WERI-Rb-1 (cell line): ENCODE results near the gene PMF1.

ENCODE experiments used
- DNase-seq: peaks from one replicate; pipeline ENCODE4 v3.0.0-alpha.2; 2020
- H3K27ac ChIP-seq: fragments of 250-450 bp; sonication (Bioruptor Pico); 2 replicates; pipeline ENCODE4 v1.5.1; 2020; ENCODE audit warnings: mild to moderate bottlenecking, moderate library complexity
- H3K27me3 ChIP-seq: fragments of 250-450 bp; sonication (Bioruptor Pico); 2 replicates; pipeline ENCODE4 v1.5.1; 2021; ENCODE audit warnings: mild to moderate bottlenecking, low read depth, moderate library complexity; ENCODE audit not compliant: insufficient read depth, severe bottlenecking
- H3K36me3 ChIP-seq: fragments of 250-450 bp; sonication (Bioruptor Pico); 2 replicates; pipeline ENCODE4 v1.5.1; 2020; ENCODE audit warnings: mild to moderate bottlenecking, moderate library complexity
- H3K4me3 ChIP-seq: 2 replicates; pipeline ENCODE4 v1.5.1; 2011; ENCODE audit warnings: low read depth, mild to moderate bottlenecking, control low read depth, low read length
- H3K9me3 ChIP-seq: fragments of 250-450 bp; sonication (Bioruptor Pico); 2 replicates; pipeline ENCODE4 v1.5.1; 2021; ENCODE audit warnings: mild to moderate bottlenecking, moderate library complexity; ENCODE audit not compliant: severe bottlenecking
- CTCF ChIP-seq: IDR thresholded peaks from 2 replicates; pipeline ENCODE4 v1.5.1; 2011; ENCODE audit warnings: low read depth, mild to moderate bottlenecking, control low read depth, inconsistent platforms, low read length

The PMF1 gene

GRCh38 chr1:156283521-156283920 is 70.7 kb downstream of the PMF1 start:
- H3K9me3 ChIP-seq: no peaks in the 10 kb centered on the region
- no peaks in the 10 kb centered on the region for H3K27me3 ChIP-seq
- H3K27ac ChIP-seq: peak overlapping the region; percentile 98
- H3K36me3 ChIP-seq: peaks cover 39% of the 10 kb centered on the region
- TF ChIP-seq CTCF: no peak
- no peak for DNase-seq
- peak overlapping the region; percentile 81 for H3K4me3 ChIP-seq

GRCh38 chr1:156284112-156284511 is 71.3 kb downstream of the PMF1 start, which contains the start of gene TMEM79:
Gene TMEM79, plus strand, starts transcription at chr1:156284325. Its CDS starts 902 bp downstream, at chr1:156285227.
- peaks cover 40% of the 10 kb centered on the region for H3K36me3 ChIP-seq
- no peak for DNase-seq
- peak within 1 kb of the TSS; percentile 81 for H3K4me3 ChIP-seq

GRCh38 chr1:156284757-156285156 is 72.0 kb downstream of the PMF1 start:
- Histone ChIP-seq H3K36me3 (peaks cover 38% of the 10 kb centered on the region), H3K27me3 (no peaks in the 10 kb centered on the region), H3K27ac (no peak overlapping the region), H3K4me3 (no peak overlapping the region), H3K9me3 (no peaks in the 10 kb centered on the region)
- DNase-seq: no peak
- no peak for TF ChIP-seq CTCF

More at GRCh38 chr1:156284112-156284511, 71.3 kb downstream of the PMF1 start, which contains the start of gene TMEM79:
- no peaks in the 10 kb centered on the region for H3K9me3 ChIP-seq
- peak within 1 kb of the TSS; percentile 98 for H3K27ac ChIP-seq
- no peak for TF ChIP-seq CTCF
- no peaks in the 10 kb centered on the region for H3K27me3 ChIP-seq

- Histone ChIP-seq H3K9me3 (no peaks in the 10 kb centered on the region), H3K27me3 (no peaks in the 10 kb centered on the region), H3K4me3 (no peak overlapping the region), H3K27ac (no peak overlapping the region), H3K36me3 (peaks cover 35% of the 10 kb centered on the region)
- DNase-seq: no peak
- TF ChIP-seq CTCF: no peak
Observed at GRCh38 chr1:156285437-156285836, 72.6 kb downstream of the PMF1 start.

- DNase-seq: no peak
- peaks cover 29% of the 10 kb centered on the region for H3K36me3 ChIP-seq
- TF ChIP-seq CTCF: no peak
- H3K27me3 ChIP-seq: no peaks in the 10 kb centered on the region
- no peaks in the 10 kb centered on the region for H3K9me3 ChIP-seq
- no peak overlapping the region for H3K4me3 ChIP-seq
- no peak overlapping the region for H3K27ac ChIP-seq
Observed at GRCh38 chr1:156286061-156286460, 73.3 kb downstream of the PMF1 start.
